T-helper 2 cell treated with Interferon-gamma antibody and Interleukin-4, amounts not matched to agents 100 ng/mL and 5 ng/mL, for 36 hours (primary cell): ENCODE results near the gene TBC1D32. TPM values are rescaled to one million over a fixed set of nuclear protein-coding genes. Genes with fewer than 3 reads are reported as not detected.
"Not testable (repeated sequence)": the region's sequence is repeated elsewhere in the genome, so short reads cannot be mapped to it uniquely, and the experiment has no call there.

Source experiments
- intact Hi-C: fragments of 100-400 bp; cut with micrococcal nuclease; formaldehyde crosslinking; loops from one replicate; pipeline ENCODE4 v1.15.1; 2023
- total RNA-seq: library from RNA; stranded (reverse); gene quantifications from 2 replicates; pipeline ENCODE4 v1.2.3, GENCODE V29; 2022

TBC1D32 gene
- total RNA-seq, 1 donor from 2014 or later, result 11.0 TPM

GRCh38 chr6:121333694-121334093, 586 bp downstream of the TBC1D32 start:
- intact Hi-C loops, result loop anchor here (1.0 to 10.0 kb wide), 5 partner anchors 87 to 1138 kb away; partner anchors contain the start of genes HSF2 and SERINC1

DNA sequence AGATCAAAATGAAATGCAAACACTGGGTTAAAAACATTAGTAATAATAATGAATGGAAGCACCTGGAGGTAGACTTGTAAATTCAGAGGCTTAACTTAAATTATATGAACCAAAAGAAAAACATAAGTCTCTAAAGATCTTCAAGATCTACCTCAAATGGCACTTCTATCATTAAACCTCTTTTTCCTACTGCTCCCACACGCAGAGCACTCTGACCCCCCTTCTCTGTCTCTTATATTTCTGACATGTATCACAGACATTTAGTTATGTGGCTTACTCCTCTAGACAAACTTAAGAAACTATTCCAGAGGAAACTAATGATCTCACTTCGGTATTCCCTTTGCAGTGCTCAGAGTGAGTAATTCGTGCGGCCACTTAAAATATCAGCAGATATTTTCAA, 1.1 kb downstream of the TBC1D32 start:
- intact Hi-C loops, result loop anchor here (10.0 kb wide), 2 partner anchors 442 to 702 kb away; no protein-coding TSS in a partner anchor

GRCh38 chr6:121330516-121330915, 3.8 kb downstream of the TBC1D32 start:
- intact Hi-C loops, result loop anchor here (10.0 kb wide), 2 partner anchors 444 to 704 kb away; no protein-coding TSS in a partner anchor

- intact Hi-C loops, result no loop called here
These were observed 13.0 kb downstream of the TBC1D32 start for GRCh38 chr6:121321282-121321681.

DNA sequence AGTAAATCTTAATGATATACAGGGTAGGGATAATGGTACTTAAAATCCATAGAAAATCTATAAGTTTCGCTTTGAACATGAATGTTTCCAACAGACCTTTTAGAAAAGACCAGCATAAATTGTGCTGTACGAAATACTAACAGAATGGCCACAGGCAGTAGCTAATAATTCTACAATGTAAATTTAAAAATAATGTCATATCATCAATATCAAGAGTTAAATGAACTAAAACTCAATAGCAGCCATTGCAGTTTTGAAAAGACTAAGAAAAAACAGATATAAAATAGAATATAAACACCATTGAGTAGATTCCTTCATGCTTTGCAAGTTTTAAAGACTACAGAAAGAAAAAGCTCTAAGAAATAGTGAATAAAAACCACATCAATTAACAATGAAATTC, 14.7 kb downstream of the TBC1D32 start:
- intact Hi-C loops, result no loop called here

- intact Hi-C loops, result no loop called here
These were observed 15.1 kb downstream of the TBC1D32 start for GRCh38 chr6:121319112-121319553.

GRCh38 chr6:121314381-121315112, 19.7 kb downstream of the TBC1D32 start:
- intact Hi-C loops, result no loop called here

GRCh38 chr6:121311814-121312213, 22.5 kb downstream of the TBC1D32 start:
- intact Hi-C loops, result not testable (repeated sequence)

- intact Hi-C loops, result no loop called here
These were observed 23.8 kb downstream of the TBC1D32 start for GRCh38 chr6:121310495-121310894.

GRCh38 chr6:121309768-121310469, 24.4 kb downstream of the TBC1D32 start:
- intact Hi-C loops, result loop anchor here (10.0 kb wide), 1 partner anchor 1565 kb away; no protein-coding TSS in a partner anchor

- intact Hi-C loops, result loop anchor here (1.0 to 10.0 kb wide), 2 partner anchors 251 to 1561 kb away; no protein-coding TSS in a partner anchor
These were observed 28.2 kb downstream of the TBC1D32 start for GRCh38 chr6:121305957-121306607.

GRCh38 chr6:121302882-121303281, 31.4 kb downstream of the TBC1D32 start:
- intact Hi-C loops, result loop anchor here (10.0 kb wide), 1 partner anchor 1558 kb away; no protein-coding TSS in a partner anchor

DNA sequence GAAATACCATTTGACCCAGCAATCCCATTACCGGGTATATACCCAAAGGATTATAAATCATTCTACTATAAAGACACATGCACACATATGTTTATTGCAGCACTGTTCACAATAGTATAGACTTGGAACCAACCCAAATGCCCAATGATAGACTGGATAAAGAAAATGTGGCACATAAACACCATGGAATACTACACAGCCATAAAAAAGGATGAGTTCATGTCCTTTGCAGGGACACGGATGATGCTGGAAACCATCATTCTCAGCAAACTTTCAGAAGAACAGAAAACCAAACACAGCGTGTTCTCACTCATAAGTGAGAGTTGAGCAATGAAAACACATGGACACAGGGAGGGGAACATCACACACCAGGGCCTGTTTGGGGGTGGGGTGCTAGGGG, 33.1 kb downstream of the TBC1D32 start:
- intact Hi-C loops, result loop anchor here (10.0 kb wide), 1 partner anchor 1556 kb away; no protein-coding TSS in a partner anchor

GRCh38 chr6:121297694-121298093, 36.6 kb downstream of the TBC1D32 start:
- intact Hi-C loops, result no loop called here

DNA sequence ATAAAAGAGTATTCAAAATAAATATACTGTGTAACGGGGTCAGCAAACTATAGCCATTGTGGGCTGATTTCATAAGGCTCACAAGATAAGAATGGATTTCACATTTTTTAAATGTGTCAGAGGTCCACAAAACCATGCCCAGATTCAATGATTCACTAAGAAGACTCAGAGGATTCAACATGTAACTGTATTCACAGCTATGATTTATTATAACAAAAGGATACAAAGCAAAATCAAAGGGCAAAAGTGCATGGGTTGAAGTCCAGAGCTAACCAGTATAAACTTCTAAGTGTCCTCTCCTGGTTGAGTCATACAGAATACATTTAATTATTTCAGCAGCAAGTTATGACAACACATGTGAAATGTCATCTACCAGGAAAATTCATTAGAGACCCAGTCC, 49.2 kb downstream of the TBC1D32 start:
- intact Hi-C loops, result no loop called here

DNA sequence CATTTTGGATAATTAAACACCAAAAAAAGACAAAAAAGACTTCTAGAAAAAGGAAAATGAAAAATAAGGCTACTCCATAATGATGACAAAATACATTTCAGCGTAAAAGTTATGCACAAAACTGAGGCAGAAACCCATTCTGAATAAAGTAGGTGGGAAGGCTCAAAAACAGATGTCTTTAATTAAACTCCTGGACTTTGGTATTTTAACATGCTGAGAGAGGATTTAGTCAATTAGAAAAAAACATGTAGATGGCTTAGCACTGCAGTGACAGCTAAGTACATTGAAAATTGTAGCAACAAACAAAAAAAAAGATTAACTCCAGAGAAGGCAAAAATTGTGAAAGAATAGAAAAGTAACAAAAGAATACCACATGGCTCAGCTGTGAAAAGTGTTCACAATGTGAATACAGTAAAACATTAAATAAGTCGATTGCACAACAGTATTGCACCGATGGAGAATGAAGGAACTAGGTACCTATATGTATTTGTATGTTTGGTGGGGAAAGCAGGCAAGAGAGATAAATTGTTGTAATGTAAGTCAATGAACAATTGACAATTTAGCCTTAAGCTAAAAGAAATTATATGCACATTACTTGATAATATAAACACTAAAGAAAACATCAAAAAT, 59.5 kb downstream of the TBC1D32 start:
- intact Hi-C loops, result no loop called here

DNA sequence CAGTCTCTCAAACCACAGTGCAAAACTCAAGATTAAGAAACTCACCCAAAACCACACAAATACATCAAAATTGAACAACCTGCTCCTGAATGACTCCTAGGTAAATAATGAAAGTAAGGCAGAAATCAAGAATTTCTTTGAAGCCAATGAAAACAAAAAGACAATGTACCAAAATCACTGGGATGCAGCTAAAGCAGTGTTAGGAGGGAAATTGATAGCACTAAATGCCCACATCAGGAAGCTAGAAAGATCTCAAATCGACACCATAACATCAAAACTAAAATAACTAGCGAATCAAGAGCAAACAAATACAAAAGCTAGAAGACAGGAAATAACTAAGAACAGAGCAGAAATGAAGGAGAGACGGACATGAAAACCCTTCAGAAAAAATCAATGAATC, 70.5 kb downstream of the TBC1D32 start:
- intact Hi-C loops, result no loop called here

DNA sequence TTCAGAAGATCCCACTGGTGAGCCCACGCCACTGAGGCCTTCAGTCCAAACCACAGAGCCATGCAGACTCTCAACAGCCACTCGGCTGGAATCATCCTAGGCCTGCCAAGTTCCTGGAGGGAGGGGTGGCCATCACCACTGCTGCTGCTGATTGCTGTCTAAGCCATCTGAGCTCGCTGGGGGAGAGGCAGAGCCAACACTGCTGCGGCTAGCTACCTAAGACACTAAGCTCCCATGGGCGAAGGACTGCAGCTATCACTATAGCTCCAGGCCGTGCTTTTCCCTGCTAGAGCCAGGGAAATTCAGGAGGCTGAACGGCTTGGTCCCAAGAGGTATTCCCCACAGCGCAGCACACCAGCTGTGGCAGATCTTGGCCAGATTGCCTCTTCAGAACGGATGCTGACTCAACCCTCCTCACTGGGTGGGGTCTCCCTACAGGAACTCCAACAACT, 73.6 kb downstream of the TBC1D32 start:
- intact Hi-C loops, result no loop called here

DNA sequence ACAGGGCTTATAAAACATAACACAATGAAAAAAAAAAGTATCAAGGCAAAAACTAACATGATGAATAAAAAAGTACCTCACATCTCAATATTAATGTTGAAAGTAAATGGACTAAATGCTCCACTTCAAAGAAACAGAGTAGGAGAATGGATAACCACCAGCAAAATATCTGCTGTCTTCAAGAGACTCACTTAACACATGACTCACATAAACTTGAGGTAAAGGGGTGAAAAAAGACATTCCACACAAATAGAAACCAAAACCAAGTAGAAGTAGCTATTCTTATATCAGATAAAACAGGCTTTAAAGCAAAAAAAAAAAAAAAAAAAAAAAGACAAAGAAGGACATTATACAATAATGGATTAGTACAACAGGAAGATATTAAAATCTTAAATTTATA, 86.9 kb downstream of the TBC1D32 start:
- intact Hi-C loops, result loop anchor here (2.0 kb wide), 1 partner anchor 87 kb away; the partner anchor contains the start of gene TBC1D32

DNA sequence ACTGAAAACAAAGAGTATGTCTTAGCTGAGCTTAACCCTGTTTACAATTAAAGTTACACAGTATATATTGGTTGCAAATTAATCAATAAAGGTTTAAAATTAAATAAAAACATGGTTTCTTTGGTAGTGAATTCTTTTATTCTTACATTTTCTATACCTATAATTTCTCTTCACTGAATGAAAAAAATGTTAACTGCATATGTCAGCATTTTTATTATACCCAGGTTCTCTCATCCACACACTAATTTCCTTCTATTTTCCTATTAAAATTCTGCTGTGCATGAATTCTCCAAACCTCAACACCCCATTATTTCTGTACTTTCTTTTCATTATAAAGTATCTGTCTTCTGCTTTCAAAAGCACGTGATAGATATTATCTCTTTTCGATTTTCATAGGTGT, 91.9 kb downstream of the TBC1D32 start:
- intact Hi-C loops, result no loop called here

GRCh38 chr6:121237859-121238258, 96.4 kb downstream of the TBC1D32 start:
- intact Hi-C loops, result loop anchor here (2.0 kb wide), 1 partner anchor 183 kb away; no protein-coding TSS in a partner anchor
